Neutrophil (primary cell): ENCODE measurements around the gene PRKCE.

Experiments used
- H3K27ac ChIP-seq: fragments of 200-600 bp; sonication (generic); 2 replicates; pipeline ENCODE4 v1.5.1; 2016; ENCODE audit warnings: mild to moderate bottlenecking, moderate library complexity
- H3K27me3 ChIP-seq: fragments of 200-600 bp; sonication (generic); 2 replicates; pipeline ENCODE4 v1.6.0; 2016; ENCODE audit warnings: mild to moderate bottlenecking
- H3K36me3 ChIP-seq: fragments of 200-600 bp; sonication (generic); 2 replicates; pipeline ENCODE4 v1.5.1; 2017
- H3K4me1 ChIP-seq, 2 experiments: fragments of 200-600 bp in 1 of 2; sonication (generic) in 1 of 2; 1 replicate in 1 of 2; 2 replicates in 1 of 2; pipeline versions ENCODE4 v1.5.1 to v1.6.1; 2013 to 2016; ENCODE audit warnings: low read depth in 1 of 2, low read length in 1 of 2, mild to moderate bottlenecking in 1 of 2, moderate library complexity in 1 of 2; ENCODE audit not compliant: control insufficient read depth in 1 of 2, insufficient read depth in 1 of 2
- H3K4me3 ChIP-seq, 2 experiments: fragments of 200-600 bp in 1 of 2; sonication (generic) in 1 of 2; 1 replicate in 1 of 2; 2 replicates in 1 of 2; pipeline ENCODE4 v1.5.1; 2013 to 2016; ENCODE audit warnings: low read depth in 1 of 2, low read length in 1 of 2, mild to moderate bottlenecking in 1 of 2, moderate library complexity in 1 of 2
- H3K9me3 ChIP-seq: fragments of 200-600 bp; sonication (generic); 2 replicates; pipeline ENCODE4 v1.5.1; 2016
- TF ChIP-seq, protein P1 (sequence below): fragments of 200-600 bp; sonication (generic); IDR thresholded peaks from 2 replicates; pipeline ENCODE4 v1.5.1; 2016; ENCODE audit warnings: antibody characterized with exemption

The PRKCE gene

GRCh38 chr2:45951025-45951727 is 299.7 kb downstream of the PRKCE start:
- Histone ChIP-seq H3K27me3 (no peaks in the 10 kb centered on the region), H3K36me3 (no peaks in the 10 kb centered on the region), H3K4me3 (no peak overlapping the region), H3K4me1 (no peaks in the 10 kb centered on the region), H3K27ac (no peak overlapping the region), H3K9me3 (no peaks in the 10 kb centered on the region)
- TF ChIP-seq, protein P1, sequence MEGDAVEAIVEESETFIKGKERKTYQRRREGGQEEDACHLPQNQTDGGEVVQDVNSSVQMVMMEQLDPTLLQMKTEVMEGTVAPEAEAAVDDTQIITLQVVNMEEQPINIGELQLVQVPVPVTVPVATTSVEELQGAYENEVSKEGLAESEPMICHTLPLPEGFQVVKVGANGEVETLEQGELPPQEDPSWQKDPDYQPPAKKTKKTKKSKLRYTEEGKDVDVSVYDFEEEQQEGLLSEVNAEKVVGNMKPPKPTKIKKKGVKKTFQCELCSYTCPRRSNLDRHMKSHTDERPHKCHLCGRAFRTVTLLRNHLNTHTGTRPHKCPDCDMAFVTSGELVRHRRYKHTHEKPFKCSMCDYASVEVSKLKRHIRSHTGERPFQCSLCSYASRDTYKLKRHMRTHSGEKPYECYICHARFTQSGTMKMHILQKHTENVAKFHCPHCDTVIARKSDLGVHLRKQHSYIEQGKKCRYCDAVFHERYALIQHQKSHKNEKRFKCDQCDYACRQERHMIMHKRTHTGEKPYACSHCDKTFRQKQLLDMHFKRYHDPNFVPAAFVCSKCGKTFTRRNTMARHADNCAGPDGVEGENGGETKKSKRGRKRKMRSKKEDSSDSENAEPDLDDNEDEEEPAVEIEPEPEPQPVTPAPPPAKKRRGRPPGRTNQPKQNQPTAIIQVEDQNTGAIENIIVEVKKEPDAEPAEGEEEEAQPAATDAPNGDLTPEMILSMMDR: no peak

DNA sequence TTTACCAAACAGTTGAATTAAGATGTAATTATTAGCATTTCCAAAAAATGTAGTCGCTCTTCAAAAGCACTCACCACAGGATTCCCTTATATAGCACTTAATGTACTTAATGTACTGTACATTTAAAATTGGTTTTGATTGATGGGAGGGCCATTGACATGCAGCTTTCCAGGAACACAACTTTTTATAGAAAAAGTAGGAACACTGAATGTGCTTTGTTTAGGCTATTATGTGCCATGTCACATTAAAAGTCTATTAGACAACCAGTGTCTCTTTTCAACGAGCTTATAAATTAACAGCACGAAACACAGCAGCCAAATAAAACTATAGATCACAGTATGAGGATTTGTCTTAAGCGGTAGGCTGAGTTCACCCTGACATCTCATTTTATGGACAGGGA is 301.1 kb downstream of the PRKCE start:
- no peaks in the 10 kb centered on the region for H3K36me3 ChIP-seq
- no peaks in the 10 kb centered on the region for H3K27me3 ChIP-seq
- TF ChIP-seq, protein P1: no peak
- H3K9me3 ChIP-seq: no peaks in the 10 kb centered on the region
- no peaks in the 10 kb centered on the region for H3K4me1 ChIP-seq
- no peak overlapping the region for H3K4me3 ChIP-seq
- H3K27ac ChIP-seq: no peak overlapping the region

DNA sequence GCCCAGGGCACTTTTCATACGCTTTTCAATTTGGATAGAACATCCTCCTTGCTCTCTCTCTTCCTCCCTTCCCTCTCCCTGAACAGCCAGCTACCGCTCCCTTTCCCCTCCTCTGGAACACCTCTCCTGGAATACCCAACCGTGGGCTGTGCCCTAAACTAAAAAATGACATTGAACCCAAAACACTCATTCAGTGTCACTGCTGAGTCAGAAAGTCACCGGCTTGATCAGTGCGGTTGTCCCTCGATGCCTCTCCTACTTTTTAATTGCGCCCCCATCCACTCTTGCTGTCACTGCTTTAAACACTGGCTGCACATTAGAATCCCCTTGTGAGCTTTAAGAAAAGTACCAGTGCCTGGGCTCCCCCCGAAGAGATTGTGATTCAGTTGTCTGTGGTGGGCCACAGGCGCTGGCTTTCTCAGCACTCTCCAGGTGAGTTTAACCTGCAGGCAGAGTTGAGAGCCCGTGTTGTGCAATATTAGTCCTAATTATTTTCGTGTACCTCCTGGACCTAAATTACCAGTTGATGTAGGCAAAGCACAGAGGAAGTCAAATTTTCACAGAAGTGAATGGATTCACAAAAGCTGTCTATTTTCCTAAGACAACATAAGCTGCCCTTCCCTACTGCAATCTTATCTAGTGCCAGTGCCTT is 302.0 kb downstream of the PRKCE start:
- Histone ChIP-seq H3K4me1 (no peaks in the 10 kb centered on the region), H3K36me3 (no peaks in the 10 kb centered on the region), H3K9me3 (no peaks in the 10 kb centered on the region), H3K27ac (no peak overlapping the region), H3K4me3 (no peak overlapping the region), H3K27me3 (no peaks in the 10 kb centered on the region)
- TF ChIP-seq, protein P1: no peak

DNA sequence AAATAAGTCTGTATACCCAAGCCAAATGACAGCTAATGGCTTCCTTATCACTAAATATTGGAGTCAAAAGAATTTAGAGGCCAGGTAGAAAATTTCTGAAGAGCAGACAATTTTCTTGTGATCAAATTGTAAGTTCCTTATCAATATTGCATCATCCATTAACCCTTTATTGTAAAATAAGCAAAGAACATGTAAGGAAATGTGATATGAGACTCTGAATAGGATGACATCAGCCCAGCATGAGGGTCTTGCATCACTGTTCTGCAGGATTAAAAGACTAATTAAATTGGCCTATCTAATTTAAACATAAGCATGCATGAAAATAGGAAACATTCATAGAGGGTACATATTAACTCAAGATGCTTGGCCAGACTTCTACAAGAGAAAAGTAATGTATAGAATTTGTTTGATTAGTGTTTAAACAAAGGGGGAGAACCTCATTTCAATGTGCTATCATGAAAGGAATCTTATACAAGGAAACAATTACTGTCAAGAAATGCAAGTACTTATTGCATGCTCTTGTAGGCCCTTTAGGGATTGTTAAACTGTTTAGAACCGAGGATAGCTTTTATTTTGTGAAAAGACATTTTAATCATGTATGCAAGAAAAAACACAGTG is 302.9 kb downstream of the PRKCE start:
- H3K27ac ChIP-seq: no peak overlapping the region
- H3K27me3 ChIP-seq: no peaks in the 10 kb centered on the region
- H3K4me1 ChIP-seq: no peaks in the 10 kb centered on the region
- TF ChIP-seq, protein P1: no peak
- H3K9me3 ChIP-seq: no peaks in the 10 kb centered on the region
- no peak overlapping the region for H3K4me3 ChIP-seq
- H3K36me3 ChIP-seq: no peaks in the 10 kb centered on the region

DNA sequence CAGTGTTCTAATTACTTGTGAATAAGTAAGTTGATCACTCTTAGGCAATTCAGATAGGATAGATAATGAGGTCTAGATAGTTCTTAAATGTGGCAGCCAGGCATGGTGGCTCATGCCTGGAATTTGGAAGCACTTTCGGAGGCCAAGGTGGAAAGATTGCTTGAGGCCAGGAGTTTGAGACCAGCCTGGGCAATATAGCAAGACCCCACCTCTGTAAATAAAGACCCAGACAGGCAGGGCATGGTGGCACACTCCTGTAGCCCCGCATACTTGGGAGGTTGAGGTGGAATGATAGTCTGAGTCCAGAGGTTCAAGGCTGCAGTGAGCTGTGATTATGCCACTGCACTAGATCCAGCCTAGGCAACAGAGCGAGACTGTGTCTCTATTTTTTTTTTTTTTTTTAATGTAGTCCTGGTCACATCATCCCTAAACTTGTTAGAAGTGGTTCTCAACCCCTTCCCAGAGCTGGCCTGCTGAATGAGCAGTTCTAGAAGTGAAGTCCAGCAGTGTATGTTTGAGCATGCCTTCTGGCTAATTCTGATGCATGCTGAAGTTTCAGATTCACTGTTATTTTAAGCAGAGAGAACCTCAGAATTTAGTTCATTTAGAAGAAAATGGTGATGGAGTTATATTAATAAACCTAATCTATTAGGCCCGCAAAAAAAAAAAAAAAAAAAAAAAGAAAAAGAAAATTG is 306.2 kb downstream of the PRKCE start:
- H3K9me3 ChIP-seq: no peaks in the 10 kb centered on the region
- no peaks in the 10 kb centered on the region for H3K27me3 ChIP-seq
- H3K27ac ChIP-seq: no peak overlapping the region
- TF ChIP-seq, protein P1: no peak
- no peaks in the 10 kb centered on the region for H3K4me1 ChIP-seq
- no peaks in the 10 kb centered on the region for H3K36me3 ChIP-seq
- H3K4me3 ChIP-seq: no peak overlapping the region
